B cell (primary cell): ENCODE measurements around the gene AEBP1. TPM values are rescaled to one million over a fixed set of nuclear protein-coding genes. Genes with fewer than 3 reads are reported as not detected.

ENCODE experiments used
- ATAC-seq: fragments of 200-7000 bp; cut with Tn5 transposase; one replicate; pipeline ENCODE4 v1.10.0; 2021; ENCODE audit warnings: low read depth, mild to moderate bottlenecking, moderate number of reproducible peaks, moderate library complexity
- CTCF ChIA-PET: fragments of 350-600 bp; sonication (Branson Sonifier 250); formaldehyde crosslinking; loops from one replicate; lab custom pipeline; 2021; ENCODE audit warnings: antibody characterized with exemption, inconsistent platforms; lab: Charles Lee
- POLR2A ChIA-PET: fragments of 350-600 bp; sonication (Branson Sonifier 250); formaldehyde crosslinking; loops from one replicate; lab custom pipeline; 2021; ENCODE audit warnings: antibody characterized with exemption; lab: Charles Lee
- DNase-seq: peaks from one replicate; pipeline ENCODE4 v3.0.0; 2013
- H2AFZ ChIP-seq: 2 replicates; pipeline ENCODE4 v1.6.1; 2012; ENCODE audit warnings: mild to moderate bottlenecking, low read depth, low read length; ENCODE audit not compliant: insufficient read depth, poor library complexity, severe bottlenecking
- H3K27ac ChIP-seq, 2 donors: 1 replicate in 1 of 2; 2 replicates in 1 of 2; pipeline ENCODE4 v1.5.1; 2012 to 2013; ENCODE audit warnings: low read length in 2 of 2, mild to moderate bottlenecking in 2 of 2, moderate library complexity in 1 of 2
- H3K27me3 ChIP-seq, 4 experiments: fragments of 200-600 bp in 1 of 4; sonication (generic) in 1 of 4; replicated peaks in 1 of 4; 1 replicate in 2 of 4; 2 replicates in 2 of 4; pipeline versions ENCODE4 v1.6.1 to v1.7.0; 2013 to 2016; ENCODE audit warnings: low read length in 3 of 4, mild to moderate bottlenecking in 2 of 4, mixed read lengths in 1 of 4, moderate library complexity in 1 of 4; ENCODE audit not compliant: insufficient read depth in 4 of 4, control insufficient read depth in 3 of 4; ENCODE audit errors: control extremely low read depth in 1 of 4
- H3K36me3 ChIP-seq, 2 experiments: replicated peaks in 1 of 2; 1 replicate in 1 of 2; 2 replicates in 1 of 2; pipeline versions ENCODE4 v1.6.1 to v1.7.1; 2013; ENCODE audit warnings: low read length in 1 of 2; ENCODE audit not compliant: insufficient read depth in 2 of 2, control insufficient read depth in 1 of 2; ENCODE audit errors: control extremely low read depth in 1 of 2, extremely low read depth in 1 of 2
- H3K4me1 ChIP-seq, 2 donors: fragments of 200-600 bp in 1 of 2; sonication (generic) in 1 of 2; 1 replicate in 1 of 2; 2 replicates in 1 of 2; pipeline versions ENCODE4 v1.5.1 to v1.6.1; 2013 to 2017; ENCODE audit warnings: low read length in 2 of 2; ENCODE audit not compliant: control insufficient read depth in 2 of 2, insufficient read depth in 2 of 2
- H3K4me2 ChIP-seq: replicated peaks from 2 replicates; pipeline ENCODE3; 2012; ENCODE audit warnings: mild to moderate bottlenecking, low read depth, low read length; ENCODE audit not compliant: poor library complexity, severe bottlenecking
- H3K4me3 ChIP-seq, 5 experiments: fragments of 200-600 bp in 1 of 5; sonication (generic) in 1 of 5; 1 replicate in 3 of 5; 2 replicates in 2 of 5; pipeline versions ENCODE4 v1.5.1 to v1.7.0; 2011 to 2016; ENCODE audit warnings: low read length in 4 of 5, mild to moderate bottlenecking in 4 of 5, low read depth in 2 of 5, control low read depth in 1 of 5, moderate library complexity in 1 of 5; ENCODE audit not compliant: insufficient read depth in 1 of 5; ENCODE audit errors: control extremely low read depth in 1 of 5, extremely low read depth in 1 of 5
- H3K79me2 ChIP-seq: fragments of 200-600 bp; sonication (generic); one replicate; pipeline ENCODE4 v1.6.0; 2016; ENCODE audit warnings: low read length; ENCODE audit not compliant: control insufficient read depth, insufficient read depth
- H3K9ac ChIP-seq: fragments of 200-600 bp; sonication (generic); 2 replicates; pipeline ENCODE4 v1.6.1; 2017; ENCODE audit warnings: mild to moderate bottlenecking, low read length, moderate library complexity
- H3K9me3 ChIP-seq, 3 donors: one replicate each; pipeline versions ENCODE4 v1.6.1 to v1.7.1; 2013; ENCODE audit warnings: low read length in 2 of 3; ENCODE audit not compliant: control insufficient read depth in 2 of 3, insufficient read depth in 1 of 3; ENCODE audit errors: control extremely low read depth in 1 of 3
- H4K20me1 ChIP-seq: 2 replicates; pipeline ENCODE4 v1.6.0; 2012; ENCODE audit warnings: mild to moderate bottlenecking, low read length; ENCODE audit not compliant: insufficient read depth, control insufficient read depth, poor library complexity, severe bottlenecking
- H3K27ac Mint-ChIP-seq: one replicate; pipeline ENCODE4 v1.8.0; 2021; ENCODE audit warnings: mixed read lengths
- H3K27me3 Mint-ChIP-seq: one replicate; pipeline ENCODE4 v1.8.0; 2021; ENCODE audit warnings: mixed read lengths
- H3K4me1 Mint-ChIP-seq: one replicate; pipeline ENCODE4 v1.8.0; 2021; ENCODE audit warnings: mixed read lengths
- H3K4me3 Mint-ChIP-seq: one replicate; pipeline ENCODE4 v1.8.0; 2021; ENCODE audit warnings: mixed read lengths
- H3K9me3 Mint-ChIP-seq: one replicate; pipeline ENCODE4 v1.8.0; 2022; ENCODE audit warnings: mixed read lengths; ENCODE audit not compliant: insufficient read depth
- EZH2 ChIP-seq: IDR thresholded peaks from 2 replicates; pipeline ENCODE4 v1.6.1; 2012; ENCODE audit warnings: borderline replicate concordance, low read depth, mild to moderate bottlenecking, moderate library complexity, low read length; ENCODE audit not compliant: insufficient read depth, poor library complexity, severe bottlenecking
- WGBS: methylation state at CpG from one replicate; pipeline ENCODE4 v1.1.5; 2013; ENCODE audit warnings: missing lambda C conversion rate; ENCODE audit not compliant: insufficient coverage; 5-methylcytosine and 5-hydroxymethylcytosine counted together
- intact Hi-C: fragments of 100-400 bp; cut with micrococcal nuclease; formaldehyde crosslinking; loops from one replicate; pipeline ENCODE4 v1.10.0; 2022
- polyA plus RNA-seq: library from polyadenylated mRNA; depleted of rRNA; stranded (reverse); fragments of >200 nt; gene quantifications from 2 replicates; pipeline ENCODE4 v1.2.3, GENCODE V29; 2012
- total RNA-seq, 2 donors: library from RNA; stranded (reverse); fragments of 120-200 nt in 1 of 2; gene quantifications; 1 replicate in 1 of 2; 2 replicates in 1 of 2; pipeline versions ENCODE4 v1.2.3 to v1.2.4, GENCODE V29; 2013 to 2022
- TF ChIP-seq, protein P1 (sequence below): fragments of 200-600 bp; IDR thresholded peaks from one replicate; pipeline ENCODE4 v1.8.0; 2022; ENCODE audit warnings: antibody characterized with exemption, mild to moderate bottlenecking

The AEBP1 gene
- total and polyA plus RNA-seq, 2 donors (not counting 1 experiment from before 2014, with no cell fraction given): 20.2 to 36.7 TPM

DNA sequence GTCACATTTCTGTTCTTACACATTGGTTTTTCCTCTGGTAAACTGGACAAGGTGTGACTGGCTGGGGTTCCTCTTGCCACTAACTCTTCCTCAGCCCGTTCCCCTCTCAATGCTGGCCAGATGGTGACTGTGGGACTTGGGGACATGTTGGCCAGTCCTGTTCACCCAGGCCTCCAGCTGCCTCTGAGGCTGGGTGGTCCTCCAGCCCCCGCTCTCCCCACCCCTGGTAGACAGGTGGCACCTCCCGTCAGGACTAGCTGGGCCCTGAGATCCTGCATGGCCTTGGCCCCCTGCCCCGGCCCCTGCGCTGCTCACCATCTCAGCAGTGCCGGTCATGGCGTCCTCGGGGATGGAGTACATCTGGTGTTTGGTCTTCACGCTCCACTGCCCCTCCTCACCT lies 47.8 kb downstream of the AEBP1 start:
- Histone ChIP-seq H3K4me3 (no peak overlapping the region), H4K20me1 (no peaks in the 10 kb centered on the region), H3K9ac (no peak overlapping the region), H3K36me3 (no peaks in the 10 kb centered on the region), H3K4me2 (no peak overlapping the region), H3K4me1 (peaks cover 0 to 11% of the 10 kb centered on the region in 2 donors), H3K27ac (no peak overlapping the region), H3K27me3 (no peaks in the 10 kb centered on the region), H3K79me2 (no peaks in the 10 kb centered on the region), H2AFZ (no peak overlapping the region), H3K9me3 (no peaks in the 10 kb centered on the region)
- TF ChIP-seq EZH2: no peak
- TF ChIP-seq, protein P1, sequence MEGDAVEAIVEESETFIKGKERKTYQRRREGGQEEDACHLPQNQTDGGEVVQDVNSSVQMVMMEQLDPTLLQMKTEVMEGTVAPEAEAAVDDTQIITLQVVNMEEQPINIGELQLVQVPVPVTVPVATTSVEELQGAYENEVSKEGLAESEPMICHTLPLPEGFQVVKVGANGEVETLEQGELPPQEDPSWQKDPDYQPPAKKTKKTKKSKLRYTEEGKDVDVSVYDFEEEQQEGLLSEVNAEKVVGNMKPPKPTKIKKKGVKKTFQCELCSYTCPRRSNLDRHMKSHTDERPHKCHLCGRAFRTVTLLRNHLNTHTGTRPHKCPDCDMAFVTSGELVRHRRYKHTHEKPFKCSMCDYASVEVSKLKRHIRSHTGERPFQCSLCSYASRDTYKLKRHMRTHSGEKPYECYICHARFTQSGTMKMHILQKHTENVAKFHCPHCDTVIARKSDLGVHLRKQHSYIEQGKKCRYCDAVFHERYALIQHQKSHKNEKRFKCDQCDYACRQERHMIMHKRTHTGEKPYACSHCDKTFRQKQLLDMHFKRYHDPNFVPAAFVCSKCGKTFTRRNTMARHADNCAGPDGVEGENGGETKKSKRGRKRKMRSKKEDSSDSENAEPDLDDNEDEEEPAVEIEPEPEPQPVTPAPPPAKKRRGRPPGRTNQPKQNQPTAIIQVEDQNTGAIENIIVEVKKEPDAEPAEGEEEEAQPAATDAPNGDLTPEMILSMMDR: no peak
- CTCF ChIA-PET: no interaction called here
- Mint-ChIP-seq H3K9me3 (no peaks in the 10 kb centered on the region), H3K27ac (no peak overlapping the region), H3K27me3 (no peaks in the 10 kb centered on the region), H3K4me3 (no peak overlapping the region), H3K4me1 (peaks cover 7% of the 10 kb centered on the region)
- POLR2A ChIA-PET: no interaction called here
- ATAC-seq (no peak), DNase-seq (no peak)
- intact Hi-C loops: no loop called here
- WGBS: 96% methylated on average over 7 of the region's 9 CpGs

DNA sequence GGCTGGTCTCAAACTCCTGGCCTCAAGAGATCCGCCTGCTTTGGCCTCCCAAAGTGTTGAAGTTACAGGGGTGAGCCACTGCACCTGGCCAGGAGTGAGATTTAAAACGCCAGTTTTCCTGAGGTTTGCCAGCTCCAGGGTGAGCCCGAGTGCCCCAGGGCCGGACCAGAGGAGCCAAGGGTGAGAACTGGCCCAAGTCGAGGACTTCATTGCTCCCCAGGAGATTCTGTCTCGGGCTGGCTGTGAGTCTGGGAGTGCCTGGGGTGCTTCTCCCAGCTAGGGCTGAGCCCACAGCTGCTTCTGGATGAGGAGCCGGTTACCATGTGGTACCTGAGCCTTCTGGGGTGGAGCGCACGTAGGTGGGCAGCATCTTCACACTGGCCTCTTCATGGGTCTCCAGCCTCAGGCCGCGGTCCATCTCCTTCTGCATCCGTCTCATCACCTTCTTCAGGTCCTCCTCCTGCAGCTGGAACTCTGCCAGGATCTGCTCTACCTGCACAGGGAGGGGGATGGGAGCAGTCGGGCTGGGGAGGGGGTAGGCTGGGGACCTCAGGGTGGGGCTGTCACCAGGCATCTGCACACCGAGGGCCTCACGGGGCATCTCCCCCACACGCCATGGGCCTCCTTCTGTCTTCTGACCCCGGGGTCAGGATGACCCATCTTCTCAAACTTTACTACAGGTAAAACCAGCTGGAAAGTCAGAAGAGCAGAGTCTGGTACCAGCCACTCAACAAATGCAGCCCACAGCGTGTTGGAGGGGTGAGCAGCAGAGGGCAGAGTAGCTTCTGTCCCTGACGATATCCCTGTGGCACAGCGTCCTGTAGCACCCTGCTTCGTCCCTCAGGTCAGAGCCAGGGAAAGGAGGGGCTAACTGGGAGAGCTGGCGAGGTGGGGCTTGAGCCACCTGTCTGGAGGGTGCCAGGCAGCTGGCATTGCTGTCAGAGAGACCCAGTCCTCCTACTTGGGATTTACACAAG lies 49.1 kb downstream of the AEBP1 start:
- ChIA-PET CTCF (no interaction called here), POLR2A (interaction anchor here (0.5 kb wide), 1 partner anchor 804 kb away, joined by 4 read pairs; no protein-coding TSS in a partner anchor)
- H2AFZ ChIP-seq: no peak overlapping the region
- Mint-ChIP-seq H3K4me1 (peaks cover 7% of the 10 kb centered on the region), H3K9me3 (no peaks in the 10 kb centered on the region), H3K27me3 (no peaks in the 10 kb centered on the region), H3K27ac (no peak overlapping the region), H3K4me3 (no peak overlapping the region)
- no peaks in the 10 kb centered on the region for H3K36me3 ChIP-seq
- H4K20me1 ChIP-seq: no peaks in the 10 kb centered on the region
- no peaks in the 10 kb centered on the region for H3K79me2 ChIP-seq
- H3K4me2 ChIP-seq: no peak overlapping the region
- H3K4me3 ChIP-seq: no peak overlapping the region
- H3K9me3 ChIP-seq: no peaks in the 10 kb centered on the region
- 89% methylated on average over 17 of the region's 22 CpGs for WGBS
- DNase-seq (no peak), ATAC-seq (no peak)
- H3K27ac ChIP-seq: no peak overlapping the region
- intact Hi-C loops: no loop called here
- TF ChIP-seq EZH2: no peak
- TF ChIP-seq, protein P1: no peak
- no peak overlapping the region for H3K9ac ChIP-seq
- H3K4me1 ChIP-seq: peaks cover 0 to 11% of the 10 kb centered on the region in 2 donors
- H3K27me3 ChIP-seq: no peaks in the 10 kb centered on the region
